Activated effector memory CD4-positive, alpha-beta T cell treated with Interleukin-2 at 50 U/mL for 16 hours (primary cell): ENCODE results near the gene CETN2.
"Not testable (repeated sequence)": the region's sequence is repeated elsewhere in the genome, so short reads cannot be mapped to it uniquely, and the experiment has no call there.

ENCODE experiments used
- DNase-seq: peaks from one replicate; pipeline ENCODE4 v3.0.0-alpha.2; 2020

Gene CETN2

GRCh38 chrX:152831391-152831790, 834 bp upstream of the CETN2 start:
- no peak for DNase-seq

- DNase-seq, result no peak
Measured at GRCh38 chrX:152824841-152825374, 5.6 kb downstream of the CETN2 start.

DNA sequence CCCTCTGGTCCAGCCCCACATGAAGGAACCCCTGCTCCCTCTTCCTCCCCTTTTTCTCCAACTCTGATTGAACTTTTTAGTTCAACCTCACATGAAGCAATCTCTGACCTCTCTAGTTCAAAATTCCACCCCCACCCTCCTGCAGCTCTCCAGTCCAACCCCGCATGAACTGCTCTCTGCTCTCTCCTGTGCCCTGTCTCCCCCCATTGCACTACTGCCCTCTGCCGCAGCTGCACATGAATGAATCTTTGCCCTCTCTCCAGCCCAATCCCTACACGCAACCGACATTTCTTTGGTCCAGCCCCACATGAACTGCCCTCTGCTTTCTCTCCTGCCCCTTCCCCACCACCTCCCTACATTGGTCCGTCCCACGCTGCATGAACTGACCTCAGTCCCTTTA, 6.9 kb downstream of the CETN2 start:
- no peak for DNase-seq

DNA sequence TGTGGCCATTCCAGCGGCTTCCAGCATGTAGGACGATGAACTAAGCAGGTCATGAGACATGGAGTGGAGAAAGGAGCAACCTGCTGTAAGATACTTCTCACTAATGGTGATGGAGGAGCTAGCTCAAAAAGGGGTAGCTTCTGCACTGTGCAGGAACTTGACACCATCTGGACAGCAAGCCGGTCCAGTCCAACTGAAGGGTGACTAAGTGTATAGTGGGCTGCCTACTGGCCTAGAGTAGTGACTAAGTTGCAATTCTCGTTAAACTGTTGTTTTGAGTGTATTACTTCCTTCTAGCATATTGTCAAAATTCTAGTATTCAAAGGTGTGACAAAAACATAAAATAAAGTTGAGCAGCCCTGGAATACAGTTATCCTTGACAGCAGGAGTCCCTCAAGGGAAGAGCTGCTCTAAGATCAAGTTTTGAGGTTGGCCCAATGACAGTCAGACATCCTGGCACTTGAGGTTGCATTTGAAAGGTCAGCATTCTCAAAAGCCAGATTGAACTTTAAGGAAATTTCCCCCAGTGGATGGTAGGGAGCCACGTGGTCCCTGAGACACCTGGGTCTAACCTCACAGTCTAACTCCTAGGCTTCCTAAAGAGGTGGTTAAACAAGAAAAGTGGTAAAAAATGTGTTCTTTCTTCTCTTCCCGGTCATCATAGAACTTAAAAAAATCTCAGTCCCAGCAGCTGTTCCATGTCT, 8.0 kb downstream of the CETN2 start:
- DNase-seq, result no peak

DNA sequence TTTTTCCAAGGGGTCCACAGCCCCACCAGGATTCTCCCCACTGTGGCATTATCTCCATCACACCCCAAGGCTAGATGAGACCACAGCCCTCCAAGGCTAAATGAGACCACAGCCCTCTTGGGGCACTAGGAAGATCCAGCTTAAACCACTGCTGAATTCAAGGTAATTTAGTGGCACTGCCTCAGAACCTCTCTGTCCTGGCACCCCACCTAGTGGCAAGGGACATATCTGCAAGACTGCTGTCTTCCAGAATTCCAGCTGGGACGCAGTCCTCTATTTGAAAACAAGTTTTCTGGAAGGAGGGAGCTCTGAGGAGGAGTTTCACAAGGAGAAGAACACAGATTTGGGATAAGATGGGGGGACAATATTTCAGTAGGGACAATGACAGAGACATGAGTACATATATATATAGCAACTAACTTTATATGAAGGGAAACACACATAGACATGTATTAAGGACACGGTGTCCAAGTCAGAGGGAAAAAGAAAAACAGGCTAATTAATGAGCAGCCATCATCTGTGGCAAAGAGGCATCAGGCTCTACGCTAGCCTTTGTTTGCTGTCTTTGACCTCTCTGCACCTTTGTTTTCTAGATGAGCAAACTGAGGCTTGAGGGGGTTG, 9.3 kb downstream of the CETN2 start:
- no peak for DNase-seq

DNA sequence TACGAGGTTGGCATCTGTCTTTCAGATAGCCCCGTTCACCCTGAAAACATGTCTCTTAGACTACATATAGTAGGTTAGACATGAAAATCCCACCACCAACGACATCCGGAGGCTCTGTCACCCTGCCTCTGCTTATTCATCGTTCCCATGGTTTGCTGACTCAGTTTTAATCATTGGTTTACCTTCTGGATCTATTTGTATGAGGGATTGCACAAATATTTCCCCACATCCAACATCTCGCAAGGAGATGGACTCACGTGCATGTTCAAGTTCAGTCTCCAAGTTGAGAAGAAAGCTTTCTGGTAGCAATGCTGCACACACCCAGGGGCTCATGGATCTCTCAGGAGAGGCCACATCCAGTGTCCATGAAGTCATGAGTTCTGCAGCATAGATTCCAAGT, 10.8 kb downstream of the CETN2 start:
- DNase-seq, result no peak

DNA sequence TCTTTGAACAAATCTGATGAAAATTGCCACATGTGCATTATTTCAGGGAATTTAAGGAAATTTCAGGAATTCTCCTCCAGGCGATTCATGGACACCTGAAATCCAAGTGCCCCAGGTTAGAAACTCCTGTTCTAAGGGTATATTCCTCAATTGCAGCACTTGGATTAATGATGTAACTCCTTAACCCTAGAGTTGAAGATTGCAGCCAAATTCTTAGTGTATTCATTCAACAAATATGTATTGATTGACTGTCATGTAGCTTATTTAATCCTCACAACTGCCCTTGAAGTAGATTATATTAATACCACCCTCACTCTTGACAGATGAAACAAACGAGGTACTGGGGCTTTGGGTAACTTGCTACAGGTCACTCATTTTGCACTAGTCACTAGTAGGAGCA, 11.3 kb downstream of the CETN2 start:
- DNase-seq, result no peak

GRCh38 chrX:152818356-152818755, 12.2 kb downstream of the CETN2 start:
- no peak for DNase-seq

DNA sequence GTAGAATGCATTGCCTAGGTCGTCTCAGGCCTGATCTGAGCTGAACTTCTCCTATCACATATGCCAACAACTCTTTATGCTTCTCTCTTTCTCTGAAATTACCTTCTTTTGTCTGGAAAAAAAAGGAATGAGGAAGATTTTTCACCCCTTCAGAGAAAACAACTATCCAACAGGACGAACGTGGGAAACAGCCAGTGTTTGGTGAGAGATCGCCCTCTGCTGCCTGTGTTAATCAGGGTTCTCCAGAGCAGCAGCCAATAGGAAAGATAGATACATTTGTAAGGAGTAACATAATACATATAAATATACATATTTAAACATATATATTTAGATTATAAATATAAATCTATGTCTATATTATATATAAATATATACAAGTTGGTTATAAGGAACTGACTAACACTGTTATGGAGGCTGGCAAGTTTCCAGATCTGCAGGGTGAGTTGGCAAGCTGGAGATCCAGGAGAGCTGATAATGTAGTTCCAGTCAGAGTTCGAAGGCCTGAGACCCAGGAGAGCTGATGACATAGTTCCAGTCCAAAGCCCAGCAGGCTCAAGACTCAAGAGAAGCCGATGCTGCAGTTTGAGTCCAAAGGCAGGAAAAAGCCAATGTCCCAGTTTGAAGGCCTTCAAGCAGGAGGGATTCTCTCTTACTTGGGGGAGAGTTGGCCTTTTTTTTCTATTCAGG, 13.3 kb downstream of the CETN2 start:
- DNase-seq, result no peak

- no peak for DNase-seq
Measured at GRCh38 chrX:152814048-152814447, 16.5 kb downstream of the CETN2 start.

DNA sequence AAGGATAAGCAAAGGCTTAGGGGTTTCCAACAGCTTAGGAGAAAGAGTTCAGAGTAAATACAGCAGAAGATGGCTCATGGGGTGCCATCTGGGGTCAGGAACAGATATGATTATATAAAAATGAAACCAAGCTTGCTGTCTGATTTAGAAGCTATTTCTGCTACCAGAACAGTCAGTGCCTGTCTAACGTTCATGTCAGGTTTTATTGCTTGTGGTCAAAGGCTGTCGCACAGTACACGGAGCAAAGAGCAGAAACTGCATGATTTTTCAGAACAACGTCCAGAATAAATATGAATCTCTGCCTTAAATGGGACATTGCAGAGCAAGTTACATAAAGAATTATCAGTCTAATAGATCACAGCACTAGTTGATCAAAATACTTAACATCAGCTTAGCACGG, 17.4 kb downstream of the CETN2 start:
- no peak for DNase-seq

DNA sequence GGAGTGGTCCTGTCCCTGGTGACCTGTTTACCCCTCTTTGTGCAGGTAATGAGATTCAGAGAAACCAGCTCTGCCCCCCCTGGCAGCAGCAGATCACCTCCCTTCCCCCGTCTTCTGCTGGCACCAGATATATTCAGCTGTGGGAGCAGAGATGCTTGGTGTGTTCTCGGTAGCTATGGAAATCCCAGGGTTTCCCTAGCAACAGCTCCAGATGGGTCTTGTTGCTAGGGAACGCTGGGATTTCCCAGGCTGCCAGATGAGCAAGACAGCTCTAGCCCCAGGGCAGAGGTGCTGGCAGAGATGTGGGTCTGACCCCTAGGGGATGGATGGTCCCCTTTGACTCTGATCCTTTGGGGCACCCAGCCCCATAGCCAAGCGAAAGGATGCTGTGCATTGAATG, 20.2 kb downstream of the CETN2 start:
- DNase-seq, result no peak

- DNase-seq, result no peak
Measured at GRCh38 chrX:152806035-152806434, 24.5 kb downstream of the CETN2 start.

- DNase-seq, result no peak
Measured at GRCh38 chrX:152798945-152799344, 31.6 kb downstream of the CETN2 start.

GRCh38 chrX:152787062-152787461, 43.5 kb downstream of the CETN2 start:
- not testable (repeated sequence) for DNase-seq
